Gastrocnemius medialis (tissue), 4 donors: ENCODE data around the gene VPS39.

Experiments
- CTCF ChIP-seq, 5 experiments: fragments of 450-650 bp in 3 of 5; fragments of 200-600 bp in 2 of 5; sonication (generic) in 2 of 5; IDR thresholded peaks in 4 of 5; conservative IDR thresholded peaks in 1 of 5; 1 replicate in 4 of 5; 2 replicates in 1 of 5; pipeline ENCODE4 v1.5.1; 2016 to 2019; ENCODE audit warnings: antibody characterized with exemption in 5 of 5, mild to moderate bottlenecking in 3 of 5, moderate library complexity in 3 of 5
- POLR2A ChIP-seq, 2 donors: fragments of 450-650 bp; IDR thresholded peaks; one replicate each; pipeline ENCODE4 v1.6.1; 2017; ENCODE audit warnings: antibody characterized with exemption in 2 of 2, mild to moderate bottlenecking in 2 of 2, moderate library complexity in 2 of 2

- no peak for TF ChIP-seq CTCF (IDR thresholded peaks at IDR 0.05 in 4 of 5, conservative IDR thresholded peaks at IDR 0.05 in 1 of 5)
- no peak for TF ChIP-seq POLR2A (IDR thresholded peaks at IDR 0.05)
Measured at GRCh38 chr15:42218953-42219592, 11.0 kb upstream of the VPS39 start.
